ENCODE data around the gene PDGFD.

PDGFD gene

DNA sequence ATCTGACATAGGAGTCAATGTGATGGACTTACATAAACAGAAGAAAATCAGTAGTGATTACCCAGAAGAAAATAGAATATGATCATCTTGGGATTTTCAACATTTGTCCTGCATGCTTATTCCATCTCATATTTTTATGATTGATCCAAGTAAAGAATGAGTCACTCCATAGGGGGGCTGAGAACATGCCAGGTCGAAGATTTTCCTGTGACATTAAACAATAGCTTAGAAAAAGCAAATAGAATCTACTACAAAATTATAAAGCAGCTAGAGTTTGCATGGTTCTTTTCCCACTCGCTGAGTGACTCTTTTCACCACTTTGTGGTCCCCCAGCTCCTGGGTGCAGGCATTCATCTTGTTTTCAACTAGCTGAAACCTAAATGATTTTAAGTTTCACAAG, 71.2 kb downstream of the PDGFD start:
- no peak for DNase-seq

DNA sequence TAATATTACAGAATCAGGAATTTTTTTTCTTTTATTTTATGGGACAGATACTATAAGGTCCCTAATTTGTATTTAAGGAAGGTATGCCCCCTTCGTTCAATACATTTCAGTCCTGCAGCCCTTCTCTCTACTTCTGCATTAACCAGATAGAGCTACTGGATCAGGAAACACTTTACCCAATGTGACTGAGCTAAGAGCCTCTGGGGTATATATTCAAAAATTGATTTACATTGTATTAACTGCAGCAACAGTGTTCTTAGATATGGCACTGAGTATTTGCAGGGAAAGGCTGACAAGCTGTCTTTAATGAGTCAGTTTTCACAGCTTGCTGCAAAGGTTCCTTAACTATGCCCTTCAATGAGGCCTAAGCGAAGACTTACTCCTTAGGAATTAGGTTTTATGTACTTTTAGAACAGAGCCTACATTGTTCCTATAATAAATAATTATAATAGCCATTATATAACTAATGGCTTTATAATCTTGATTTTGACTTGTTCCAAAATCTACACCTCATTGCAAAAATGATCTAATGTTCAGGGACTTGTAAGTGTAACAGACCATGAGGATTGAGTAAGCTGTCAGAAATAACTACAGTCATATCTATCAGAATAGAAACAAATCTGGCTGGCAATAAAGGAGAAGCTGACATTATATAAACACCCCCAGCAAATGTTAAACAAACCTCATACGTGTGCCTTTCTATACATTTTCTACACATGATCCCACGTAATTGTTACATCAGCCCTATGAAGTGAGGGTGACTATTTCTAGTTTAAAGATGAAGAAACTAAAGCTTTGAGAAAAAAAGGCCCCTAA, 72.5 kb downstream of the PDGFD start:
- no peak for DNase-seq

DNA sequence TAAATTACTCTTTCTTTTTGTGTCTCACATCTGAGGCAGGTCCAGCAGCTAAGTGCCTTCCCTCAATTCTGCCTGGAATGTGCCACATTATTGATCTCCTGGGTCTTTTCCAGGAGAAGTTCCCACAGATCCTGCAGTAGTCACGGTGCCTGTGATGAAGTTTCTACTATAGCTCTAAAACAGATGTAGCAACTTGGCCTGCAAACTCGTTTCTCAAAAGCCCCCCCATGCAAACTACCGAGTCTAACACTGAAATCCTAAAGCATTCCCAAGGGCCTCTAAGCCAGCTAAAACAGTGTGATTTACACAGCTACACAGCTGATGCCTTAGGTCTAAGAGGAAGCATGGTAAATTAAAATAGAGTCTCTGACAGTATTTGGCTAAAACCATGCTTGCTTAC, 73.2 kb downstream of the PDGFD start:
- no peak for DNase-seq

DNA sequence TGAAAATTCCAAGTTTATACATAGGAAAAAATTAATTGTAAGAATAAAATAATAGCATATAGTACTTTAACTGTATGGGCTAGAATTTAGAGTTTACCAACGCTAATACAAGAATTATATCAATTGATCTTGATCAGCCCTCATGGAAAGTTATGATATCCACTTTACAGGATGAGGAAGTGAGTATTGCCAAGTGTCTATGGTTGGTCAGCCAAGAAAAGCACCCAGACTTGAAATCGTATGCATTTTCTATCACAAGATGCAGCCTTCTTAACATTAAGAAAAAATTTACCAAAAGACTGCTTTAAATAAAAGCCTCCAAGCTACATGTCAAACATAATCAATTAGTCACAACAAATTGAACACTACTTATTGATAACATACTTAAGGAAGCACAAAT, 74.5 kb downstream of the PDGFD start:
- DNase-seq, result no peak

DNA sequence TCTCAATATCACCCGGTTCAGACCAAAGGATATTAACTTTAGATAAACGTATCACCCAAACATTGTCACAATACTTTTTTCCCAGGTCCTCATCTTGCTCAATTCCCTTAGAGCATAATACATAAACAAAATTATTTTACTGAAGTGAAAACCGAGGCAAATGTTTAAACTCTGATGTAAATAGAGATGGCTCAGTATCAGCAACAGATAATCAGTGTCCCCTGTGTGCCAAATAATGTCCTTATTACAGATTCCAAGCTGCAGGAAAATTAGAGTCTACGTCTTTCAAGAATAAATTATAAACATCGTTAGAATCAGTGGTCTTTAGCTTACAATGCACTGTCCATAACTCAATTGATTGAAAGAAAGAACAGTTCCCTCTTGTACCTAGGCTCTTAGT, 77.3 kb downstream of the PDGFD start:
- no peak for DNase-seq

DNA sequence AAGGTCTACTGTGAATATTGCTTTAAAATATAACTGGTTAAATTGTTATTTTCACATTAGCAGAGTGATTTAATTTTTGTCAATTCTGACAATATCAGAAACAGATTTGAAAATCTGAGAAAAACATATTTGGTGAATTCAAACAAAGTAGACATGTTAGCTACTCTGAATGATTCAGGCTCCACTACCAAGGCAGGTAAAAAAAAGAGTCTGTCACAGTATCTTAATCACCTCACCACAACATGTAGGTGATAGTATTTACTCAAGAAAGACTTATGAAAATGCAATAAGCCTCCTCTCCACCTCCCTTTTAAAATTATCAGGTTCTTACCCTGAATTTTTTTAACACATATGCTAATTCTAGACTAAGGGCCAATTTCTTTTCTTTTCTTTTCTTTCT, 85.0 kb downstream of the PDGFD start:
- no peak for DNase-seq

DNA sequence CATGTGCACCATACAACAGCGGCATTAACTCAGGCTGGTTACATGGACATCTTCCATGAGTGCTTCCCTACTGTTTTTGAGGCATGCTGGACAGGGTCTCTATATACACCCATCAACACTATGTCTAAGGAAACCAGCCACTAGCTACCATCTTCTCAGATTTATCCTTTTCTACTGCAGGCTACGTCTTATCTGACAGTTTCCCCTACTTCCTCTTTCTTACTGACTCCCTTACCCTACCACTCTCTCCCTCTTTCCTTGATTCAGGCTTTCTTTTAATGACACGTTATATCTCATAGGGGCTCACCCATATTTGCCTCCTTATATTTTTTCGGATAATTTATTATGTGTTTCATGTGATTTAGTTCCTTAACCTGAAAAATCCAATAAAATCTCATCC, 85.7 kb downstream of the PDGFD start:
- DNase-seq, result peak in 1 of 3 donors; percentile 8

DNA sequence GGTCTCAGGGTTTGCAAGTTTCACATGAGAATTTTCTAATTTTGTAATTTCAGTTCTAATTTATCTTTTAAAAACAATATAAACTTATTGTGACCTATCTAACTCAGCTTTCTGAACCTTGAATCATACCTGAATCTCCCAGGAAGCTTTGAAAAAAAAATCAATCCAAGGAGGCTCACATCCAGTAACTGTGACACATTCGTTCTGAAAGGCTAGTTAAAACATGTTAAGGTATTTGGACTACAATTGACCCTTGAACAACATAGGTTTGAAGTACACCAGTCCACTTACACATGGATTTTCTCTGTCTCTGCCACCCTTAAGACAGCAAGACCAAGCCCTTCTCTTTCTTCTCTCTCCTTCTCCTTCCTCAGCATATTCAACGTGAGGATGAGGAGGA, 87.5 kb downstream of the PDGFD start:
- DNase-seq, result no peak

DNA sequence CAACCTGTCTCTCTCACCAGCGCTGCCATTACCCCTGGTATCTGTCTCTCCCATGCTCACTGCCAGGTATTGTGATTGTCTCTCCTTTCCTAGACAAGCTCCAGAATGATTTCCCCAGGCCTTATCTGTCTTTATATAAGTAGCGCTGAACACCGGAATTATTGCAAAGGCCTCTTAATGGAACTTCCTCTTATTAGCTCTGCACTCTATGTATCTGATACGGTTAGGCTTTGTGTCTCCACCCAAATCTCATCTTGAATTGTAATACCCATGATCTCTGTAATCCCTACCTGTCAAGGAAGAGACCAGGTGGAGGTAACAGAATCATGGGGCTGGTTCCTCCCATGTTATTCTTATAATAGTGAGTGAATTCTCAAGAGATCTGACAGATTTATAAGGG, 88.2 kb downstream of the PDGFD start:
- DNase-seq, result peak in 2 of 3 donors; percentile 21 to 22

DNA sequence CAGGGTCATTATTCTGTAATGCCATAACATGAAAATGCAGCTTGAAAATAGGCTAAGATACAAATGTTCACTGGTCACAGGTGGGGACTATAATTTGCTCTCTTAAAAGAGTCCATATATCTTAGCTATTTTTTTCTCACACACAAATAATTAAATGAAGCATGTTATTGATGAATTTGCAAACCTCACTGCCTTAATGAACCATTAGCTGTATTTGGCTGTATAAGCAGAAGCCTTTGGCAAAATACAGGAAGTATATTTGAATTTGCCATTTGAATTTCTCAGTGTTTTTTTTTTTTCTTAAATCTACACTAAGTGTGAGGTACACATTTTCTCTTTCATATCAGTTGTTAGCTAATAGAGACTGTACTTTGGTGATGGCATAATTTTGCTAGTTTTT, 88.9 kb downstream of the PDGFD start:
- DNase-seq, result no peak

DNA sequence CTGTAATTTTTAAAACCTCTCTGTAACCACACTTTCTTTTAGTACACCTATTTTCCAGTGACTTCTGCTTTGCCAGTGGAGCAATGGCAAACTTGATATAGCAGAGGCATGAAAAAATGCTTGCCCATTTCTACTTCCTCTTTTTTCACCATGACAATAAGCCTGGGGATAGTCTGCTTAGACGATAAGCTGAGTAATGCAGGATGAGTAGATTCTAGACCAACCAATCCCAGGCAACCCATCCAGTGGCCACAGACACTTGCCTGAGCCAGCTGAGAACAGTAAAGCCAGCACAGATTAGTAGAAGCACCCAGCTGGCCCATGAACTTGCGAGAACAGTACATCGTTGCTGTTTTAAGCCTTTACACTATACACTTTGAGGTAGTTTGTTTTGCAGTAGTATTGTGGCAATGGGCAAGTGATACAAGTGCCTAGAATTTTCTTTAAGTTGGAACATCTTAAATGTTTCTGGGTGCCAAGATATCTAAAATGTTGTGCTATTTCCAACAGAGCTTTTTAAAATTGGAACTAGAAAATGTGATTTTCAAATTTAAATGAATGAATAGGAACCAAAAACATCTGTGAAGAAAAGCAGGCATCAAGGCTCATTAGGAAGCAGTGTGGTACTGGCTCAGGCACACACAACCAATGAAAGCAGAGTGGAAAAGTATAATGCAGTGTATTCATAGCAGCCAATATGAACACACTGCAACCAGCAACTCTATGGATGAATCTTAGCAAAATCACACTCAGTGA, 89.8 kb downstream of the PDGFD start:
- DNase-seq, result peak; percentile 71 to 90 (median 87)

DNA sequence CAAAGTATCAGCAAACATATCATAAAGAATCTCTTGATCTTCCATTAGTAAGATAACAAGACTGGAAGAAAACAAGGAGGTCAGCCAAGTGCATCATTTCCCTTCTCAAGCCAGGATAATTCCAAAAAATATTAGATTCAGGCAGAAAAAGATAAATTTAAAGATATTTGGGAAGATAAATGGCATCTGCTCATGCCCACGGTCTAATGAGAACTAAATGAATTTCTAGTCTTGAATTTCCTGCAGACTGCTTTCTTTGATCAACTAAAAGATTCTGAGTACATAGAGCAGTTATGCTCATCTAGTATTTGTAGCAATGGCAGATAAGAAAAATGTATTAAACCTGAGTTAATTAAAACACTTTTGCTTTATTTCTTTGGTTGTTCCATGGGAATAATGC, 96.4 kb downstream of the PDGFD start:
- DNase-seq, result no peak

DNA sequence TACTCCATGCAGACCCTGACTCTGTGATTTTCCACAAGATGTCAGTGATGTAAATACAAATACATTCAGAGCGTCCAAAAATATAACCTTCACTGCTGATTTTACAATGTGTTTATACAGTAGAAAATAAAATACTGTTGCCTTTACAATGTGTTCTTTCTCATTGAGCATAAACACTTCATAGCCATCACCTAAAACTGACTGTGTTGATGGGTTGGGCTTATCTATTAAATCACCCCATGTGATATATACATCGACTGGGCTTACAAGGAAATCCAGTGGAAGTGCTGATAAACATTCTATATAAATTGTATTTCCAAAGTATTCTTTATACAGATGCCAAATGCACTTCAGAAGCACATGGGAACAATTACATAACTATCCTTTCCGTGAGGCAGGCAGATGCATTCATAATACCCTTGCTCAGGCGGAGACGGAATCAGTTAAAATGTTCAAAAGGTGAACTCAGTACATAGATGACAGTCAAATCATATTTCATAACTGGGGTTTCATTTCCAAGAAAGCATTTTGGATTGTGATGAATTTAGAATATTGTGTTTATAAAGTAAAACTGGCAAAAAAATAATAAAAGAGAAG, 99.8 kb downstream of the PDGFD start:
- peak in 2 of 3 donors; percentile 7 to 18 for DNase-seq

DNA sequence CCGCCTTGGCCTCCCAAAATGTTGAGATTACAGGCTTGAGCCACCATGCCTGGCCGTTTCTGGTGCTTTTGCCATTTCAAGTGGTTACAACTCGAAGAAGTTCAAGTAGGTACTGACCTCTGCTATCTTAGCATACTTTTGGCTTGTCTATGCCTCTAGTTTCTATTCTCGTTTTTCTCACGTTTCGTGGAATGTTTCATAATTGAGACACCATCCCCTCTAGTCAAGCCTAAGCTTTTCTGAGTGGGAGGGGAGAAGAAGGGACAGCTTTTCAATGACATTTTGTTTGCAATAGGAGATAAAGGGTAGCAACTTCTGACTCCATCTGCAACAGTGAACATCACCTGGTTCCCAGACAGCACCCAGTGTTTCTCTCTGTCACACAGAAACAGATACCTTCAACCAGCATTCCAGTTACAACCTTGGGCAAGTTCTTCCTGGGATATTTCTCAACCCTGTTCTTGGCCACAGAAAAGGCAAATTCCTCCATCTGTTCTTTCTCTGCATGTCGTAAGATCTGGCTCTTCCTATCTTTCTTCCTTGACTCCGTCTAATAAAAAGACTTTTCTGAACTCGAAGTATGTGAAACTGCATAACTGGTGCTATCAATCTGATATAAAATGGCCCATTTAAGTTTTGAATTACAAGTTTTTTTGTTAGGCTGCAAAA, 102.0 kb downstream of the PDGFD start:
- DNase-seq, result peak; percentile 32 to 66 (median 51)

DNA sequence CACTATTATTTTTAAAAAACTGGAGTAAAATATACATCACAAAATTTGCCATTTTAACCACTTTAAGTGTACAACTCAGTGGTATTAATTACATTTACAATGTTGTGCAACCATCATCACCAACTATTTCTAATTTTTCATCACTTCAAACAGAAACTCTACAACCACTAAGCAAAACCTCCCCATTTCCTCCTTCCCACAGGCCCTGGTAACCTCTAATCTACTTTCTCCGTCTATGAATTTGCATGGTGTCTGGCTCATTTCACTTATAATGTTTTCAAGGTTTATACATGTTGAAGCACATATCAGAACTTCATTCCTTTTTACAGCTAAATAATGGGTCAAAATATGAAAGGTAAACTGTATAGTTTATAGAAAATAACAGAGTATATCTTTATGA, 103.1 kb downstream of the PDGFD start:
- DNase-seq, result no peak

DNA sequence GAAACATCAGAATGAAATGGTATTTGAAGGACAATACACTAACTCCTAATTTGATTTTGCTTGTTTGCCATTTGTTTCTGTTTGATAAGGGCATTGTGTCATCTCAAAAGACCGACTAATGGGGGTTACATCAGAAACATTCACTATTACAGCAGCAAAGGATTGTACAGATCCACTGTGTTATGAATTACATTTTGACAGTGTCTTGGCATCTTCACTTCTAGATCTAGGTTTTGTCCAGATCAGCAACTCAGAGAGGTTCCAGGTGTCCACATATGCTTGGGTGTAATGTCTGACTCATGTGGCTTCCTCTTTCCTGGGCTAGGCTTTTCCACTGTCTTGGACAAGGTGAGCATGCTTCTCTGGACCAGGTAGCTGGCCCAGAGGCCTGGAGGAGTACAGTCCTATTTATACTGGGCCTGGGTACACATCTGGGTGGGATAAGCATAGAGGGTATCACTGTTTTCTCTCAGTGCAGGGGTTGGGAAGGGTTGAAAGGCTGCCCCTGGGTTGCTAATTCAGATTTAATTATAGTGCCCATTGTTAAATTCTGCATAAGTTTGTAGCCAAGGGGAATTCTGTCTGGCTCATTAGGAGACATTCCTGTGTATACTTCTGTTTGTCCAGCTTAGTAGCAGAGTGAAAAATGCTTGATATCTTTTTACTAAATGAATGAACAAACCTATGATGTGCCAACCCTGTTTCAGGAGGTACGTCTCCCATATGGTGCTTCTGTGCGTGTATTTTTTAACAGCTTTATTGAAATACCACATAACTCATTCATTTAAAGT, 103.7 kb downstream of the PDGFD start:
- DNase-seq, result no peak

DNA sequence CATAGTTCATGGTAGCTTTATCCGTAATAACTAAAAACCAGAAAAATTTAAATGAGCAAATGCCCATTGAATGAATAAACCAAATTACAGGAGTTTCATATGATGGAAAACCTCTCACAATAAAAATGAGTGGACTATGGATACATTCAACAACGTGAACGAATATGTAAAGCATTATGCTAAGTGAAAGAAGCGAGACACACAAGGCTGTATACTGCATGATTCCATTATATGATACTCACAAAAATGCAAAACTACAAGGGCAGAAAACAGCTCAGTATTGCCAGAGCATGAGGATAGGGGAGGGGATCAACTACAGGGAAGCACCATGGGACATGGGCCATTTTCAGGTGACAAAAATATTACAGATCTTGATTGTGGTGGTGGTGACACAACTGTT, 105.3 kb downstream of the PDGFD start:
- DNase-seq, result no peak

DNA sequence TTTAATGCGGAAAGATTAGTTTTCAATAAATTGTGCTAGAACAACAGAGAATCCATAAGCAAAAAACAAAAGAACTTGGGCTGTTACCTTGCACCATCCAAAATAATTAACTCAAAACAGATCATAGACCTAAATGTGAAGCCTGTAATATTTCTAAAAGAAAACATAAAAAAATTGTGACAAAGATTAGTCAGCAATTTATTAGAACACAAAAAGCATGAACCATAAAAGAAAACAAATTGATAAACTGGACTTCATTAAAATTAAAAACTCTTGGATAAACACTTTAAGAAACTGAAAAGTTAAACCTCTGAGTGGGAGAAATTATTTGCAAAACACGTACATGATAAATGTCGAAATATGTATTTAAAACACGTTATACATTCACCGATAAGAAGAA, 106.0 kb downstream of the PDGFD start:
- DNase-seq, result no peak

DNA sequence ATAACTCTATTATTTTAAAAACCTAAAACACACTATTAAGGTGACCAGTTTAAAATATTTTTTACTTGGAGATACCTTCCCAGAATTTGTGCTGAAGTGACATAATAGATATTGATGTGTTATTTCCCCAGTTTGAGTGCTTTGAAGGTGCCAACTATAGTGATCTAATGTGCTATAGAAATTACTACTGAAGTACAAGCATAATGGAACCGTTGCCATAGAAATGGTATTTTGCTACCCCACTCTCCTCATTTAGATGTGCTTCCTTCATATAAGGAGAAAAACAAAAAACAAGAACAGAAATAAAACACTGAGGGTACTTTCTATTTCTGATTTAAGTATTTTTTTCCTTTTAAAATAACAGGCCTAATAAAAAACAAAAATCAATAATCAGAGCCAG, 108.4 kb downstream of the PDGFD start:
- DNase-seq, result no peak

DNA sequence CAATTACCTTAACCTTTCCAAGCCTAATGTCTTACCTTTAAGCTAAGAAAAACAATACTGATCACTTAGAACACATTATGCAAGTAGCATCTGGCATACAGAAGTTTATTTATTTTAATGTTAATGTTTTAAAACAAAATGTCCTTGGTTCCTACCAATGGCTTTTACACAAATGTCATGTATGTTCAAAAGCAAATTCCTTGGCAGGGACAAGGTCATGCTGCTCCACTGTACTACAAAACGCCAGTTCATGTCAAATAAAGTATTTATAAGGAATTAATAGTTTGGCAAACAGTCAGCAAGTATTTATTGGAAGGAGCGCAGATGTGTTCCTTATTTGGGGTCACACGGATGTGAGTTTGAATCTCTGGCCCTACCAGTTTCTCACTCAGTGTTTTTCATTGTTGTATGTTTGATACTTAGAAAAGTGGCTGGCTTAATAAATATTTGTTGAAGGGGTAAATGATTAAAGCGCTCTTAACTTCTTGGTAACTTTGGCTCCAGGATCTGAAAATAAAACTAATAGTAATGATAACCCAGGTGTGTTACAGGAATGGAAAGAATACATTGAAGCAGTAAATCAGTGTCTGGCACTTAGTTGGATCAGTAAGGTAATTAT, 108.9 kb downstream of the PDGFD start:
- no peak for DNase-seq

DNA sequence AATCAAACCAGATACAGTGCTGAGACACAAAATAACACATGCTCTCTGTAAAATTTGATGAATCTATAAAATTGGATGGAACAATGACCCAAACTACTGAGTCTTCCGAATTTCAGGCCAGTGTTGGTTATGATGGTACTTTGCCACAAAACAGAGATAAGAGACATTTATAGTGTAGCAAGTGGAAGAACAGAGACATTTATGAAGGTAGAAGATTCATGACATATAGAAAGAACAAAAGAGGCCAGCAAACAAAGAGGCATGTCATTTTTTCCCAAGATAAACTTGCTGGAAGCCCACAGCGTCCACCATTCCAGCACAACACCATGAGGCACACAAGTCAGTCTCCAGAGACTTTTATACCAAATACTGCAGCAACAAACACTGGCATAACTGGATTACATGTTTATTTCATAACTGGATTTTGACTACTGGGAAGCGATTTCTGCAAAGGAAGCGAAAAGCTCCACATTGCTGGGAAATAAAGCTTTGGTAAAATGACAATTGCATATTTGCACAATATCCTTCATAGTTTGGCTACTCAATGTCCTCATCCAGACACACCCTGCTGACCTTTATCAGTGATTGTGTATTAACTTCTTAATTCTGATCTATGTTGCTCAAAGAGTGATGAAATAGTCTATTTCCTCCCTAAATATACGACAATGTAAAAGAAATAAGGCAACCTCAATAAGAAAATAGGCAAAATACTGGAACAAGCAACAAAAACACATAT, 110.0 kb downstream of the PDGFD start:
- no peak for DNase-seq
